ACC112 (cell line): ENCODE measurements around the gene COPS6.

Source experiments
- H2AFZ ChIP-seq: fragments of 200-600 bp; sonication (generic); one replicate; pipeline ENCODE4 v1.6.0; 2017; ENCODE audit warnings: antibody characterized with exemption, low read length; ENCODE audit not compliant: unreplicated experiment
- H3K27ac ChIP-seq: fragments of 200-600 bp; sonication (generic); 2 replicates; pipeline ENCODE4 v1.5.1; 2014; ENCODE audit warnings: low read depth, mild to moderate bottlenecking, antibody characterized with exemption, low read length, moderate library complexity
- H3K27me3 ChIP-seq: fragments of 200-600 bp; sonication (generic); 2 replicates; pipeline ENCODE4 v1.6.1; 2014; ENCODE audit warnings: mild to moderate bottlenecking, antibody characterized with exemption, low read length, moderate library complexity, mixed read lengths; ENCODE audit not compliant: insufficient read depth
- H3K36me3 ChIP-seq: fragments of 200-600 bp; sonication (generic); 2 replicates; pipeline ENCODE4 v1.6.1; 2016; ENCODE audit warnings: mild to moderate bottlenecking, antibody characterized with exemption, low read length, moderate library complexity, mixed read lengths; ENCODE audit not compliant: insufficient read depth
- H3K4me1 ChIP-seq: fragments of 200-600 bp; sonication (generic); one replicate; pipeline ENCODE4 v1.6.1; 2016; ENCODE audit warnings: low read length, mixed read lengths; ENCODE audit not compliant: insufficient read depth, unreplicated experiment, control insufficient read depth
- H3K4me3 ChIP-seq: fragments of 200-600 bp; sonication (generic); 2 replicates; pipeline ENCODE4 v1.5.1; 2014; ENCODE audit warnings: mild to moderate bottlenecking, low read depth, low read length
- H3K79me2 ChIP-seq: fragments of 200-600 bp; sonication (generic); one replicate; pipeline ENCODE4 v1.6.0; 2016; ENCODE audit warnings: low read length; ENCODE audit not compliant: control insufficient read depth, unreplicated experiment, insufficient read depth

The COPS6 gene

GRCh38 chr7:100093054-100093453 is 4.3 kb downstream of the COPS6 start:
- H3K27ac ChIP-seq: no peak overlapping the region
- H3K27me3 ChIP-seq: no peaks in the 10 kb centered on the region
- H3K79me2 ChIP-seq: peaks cover 24% of the 10 kb centered on the region
- H3K36me3 ChIP-seq: peaks cover 53% of the 10 kb centered on the region
- peaks cover 16% of the 10 kb centered on the region for H3K4me1 ChIP-seq
- H3K4me3 ChIP-seq: no peak overlapping the region
- H2AFZ ChIP-seq: no peak overlapping the region

- Histone ChIP-seq H3K36me3 (peaks cover 57% of the 10 kb centered on the region), H3K79me2 (peaks cover 28% of the 10 kb centered on the region), H3K4me1 (peaks cover 12% of the 10 kb centered on the region), H3K4me3 (no peak overlapping the region), H2AFZ (no peak overlapping the region), H3K27ac (no peak overlapping the region), H3K27me3 (no peaks in the 10 kb centered on the region)
Measured at GRCh38 chr7:100093498-100093897, 4.7 kb downstream of the COPS6 start.

GRCh38 chr7:100093925-100094486 is 5.2 kb downstream of the COPS6 start:
- H3K4me1 ChIP-seq: peaks cover 12% of the 10 kb centered on the region
- peaks cover 62% of the 10 kb centered on the region for H3K36me3 ChIP-seq
- H2AFZ ChIP-seq: no peak overlapping the region
- H3K27me3 ChIP-seq: no peaks in the 10 kb centered on the region
- peaks cover 32% of the 10 kb centered on the region for H3K79me2 ChIP-seq
- no peak overlapping the region for H3K27ac ChIP-seq
- H3K4me3 ChIP-seq: no peak overlapping the region

- Histone ChIP-seq H3K27me3 (no peaks in the 10 kb centered on the region), H3K4me3 (no peak overlapping the region), H3K27ac (no peak overlapping the region), H3K36me3 (peaks cover 72% of the 10 kb centered on the region), H3K79me2 (peaks cover 38% of the 10 kb centered on the region), H3K4me1 (peaks cover 13% of the 10 kb centered on the region), H2AFZ (no peak overlapping the region)
Measured at GRCh38 chr7:100095289-100095688, 6.5 kb downstream of the COPS6 start.

- Histone ChIP-seq H3K4me3 (no peak overlapping the region), H3K27ac (no peak overlapping the region), H3K4me1 (peaks cover 11% of the 10 kb centered on the region), H3K79me2 (peaks cover 37% of the 10 kb centered on the region), H3K27me3 (no peaks in the 10 kb centered on the region), H3K36me3 (peaks cover 68% of the 10 kb centered on the region), H2AFZ (no peak overlapping the region)
Measured at GRCh38 chr7:100095704-100096103, 6.9 kb downstream of the COPS6 start.

- no peaks in the 10 kb centered on the region for H3K27me3 ChIP-seq
- H2AFZ ChIP-seq: no peak overlapping the region
- peak overlapping the region; percentile 93; the same call in 1 of the 2 replicates for H3K4me3 ChIP-seq
- peaks cover 45% of the 10 kb centered on the region for H3K36me3 ChIP-seq
- H3K27ac ChIP-seq: no peak overlapping the region
- peaks cover 7% of the 10 kb centered on the region for H3K4me1 ChIP-seq
- peaks cover 28% of the 10 kb centered on the region for H3K79me2 ChIP-seq
Measured at GRCh38 chr7:100098913-100099312, 10.1 kb downstream of the COPS6 start.

- no peak overlapping the region for H3K27ac ChIP-seq
Measured at GRCh38 chr7:100099452-100099851, 10.7 kb downstream of the COPS6 start.

GRCh38 chr7:100100420-100101015 is 11.7 kb downstream of the COPS6 start:
- Histone ChIP-seq H3K27me3 (no peaks in the 10 kb centered on the region), H3K79me2 (peaks cover 28% of the 10 kb centered on the region), H3K36me3 (peaks cover 33% of the 10 kb centered on the region; the same call in 1 of the 2 replicates), H3K27ac (peak overlapping the region; percentile 95), H3K4me1 (peaks cover 7% of the 10 kb centered on the region), H3K4me3 (peak overlapping the region; percentile 93), H2AFZ (peak overlapping the region; percentile 14)

More at GRCh38 chr7:100099452-100099851, 10.7 kb downstream of the COPS6 start:
- H3K36me3 ChIP-seq: peaks cover 40% of the 10 kb centered on the region
- peaks cover 28% of the 10 kb centered on the region for H3K79me2 ChIP-seq
- H3K4me3 ChIP-seq: peak overlapping the region; percentile 93
- H3K27me3 ChIP-seq: no peaks in the 10 kb centered on the region
- H2AFZ ChIP-seq: no peak overlapping the region
- peaks cover 7% of the 10 kb centered on the region for H3K4me1 ChIP-seq

GRCh38 chr7:100101016-100101862 is 12.5 kb downstream of the COPS6 start, which contains the start of the genes AP4M1 and MCM7:
Gene AP4M1 (plus strand): TSS chr7:100101643. CDS start chr7:100101715, 72 bp downstream.
Gene MCM7 (minus strand): TSS chr7:100101397. CDS start chr7:100101294, 103 bp downstream.
- Histone ChIP-seq H2AFZ (peak within 1 kb of the TSS; percentile 40), H3K27ac (peak within 1 kb of the TSS; percentile 95), H3K36me3 (peaks cover 31% of the 10 kb centered on the region; the same call in 1 of the 2 replicates), H3K4me1 (peaks cover 7% of the 10 kb centered on the region), H3K4me3 (peak within 1 kb of the TSS; percentile 93), H3K79me2 (peaks cover 28% of the 10 kb centered on the region), H3K27me3 (no peaks in the 10 kb centered on the region)

GRCh38 chr7:100102950-100103840 is 14.4 kb downstream of the COPS6 start:
- Histone ChIP-seq H3K36me3 (peaks cover 18% of the 10 kb centered on the region; the same call in 1 of the 2 replicates), H3K4me1 (peaks cover 7% of the 10 kb centered on the region), H2AFZ (no peak overlapping the region), H3K27ac (no peak overlapping the region), H3K27me3 (no peaks in the 10 kb centered on the region), H3K4me3 (peak overlapping the region; percentile 93), H3K79me2 (peaks cover 22% of the 10 kb centered on the region)
